Neural progenitor cell (in vitro differentiated cells): Measurements from ENCODE around the gene CXCR3. TPM values are rescaled to one million over a fixed set of nuclear protein-coding genes. Genes with fewer than 3 reads are reported as not detected.

Experiments
- DNase-seq: peaks from one replicate; pipeline ENCODE4 v3.0.0-alpha.2; 2016; ENCODE audit warnings: low spot score
- H2AFZ ChIP-seq: fragments of 200-600 bp; sonication (generic); replicated peaks from 2 replicates; pipeline ENCODE4 v1.6.1; 2016; ENCODE audit warnings: antibody characterized with exemption
- H3F3A ChIP-seq: fragments of 200-600 bp; sonication (generic); 2 replicates; pipeline ENCODE4 v1.6.1; 2016; ENCODE audit warnings: antibody characterized with exemption, low read depth
- H3K27ac ChIP-seq: fragments of 200-600 bp; sonication (generic); 2 replicates; pipeline ENCODE4 v1.5.1; 2016; ENCODE audit warnings: mild to moderate bottlenecking
- H3K27me3 ChIP-seq: fragments of 200-600 bp; sonication (generic); 2 replicates; pipeline ENCODE4 v1.6.1; 2016; ENCODE audit warnings: mild to moderate bottlenecking, moderate library complexity
- H3K36me3 ChIP-seq: fragments of 200-600 bp; sonication (generic); 2 replicates; pipeline ENCODE4 v1.5.1; 2016
- H3K4me1 ChIP-seq: fragments of 200-600 bp; sonication (generic); 2 replicates; pipeline ENCODE4 v1.6.1; 2016; ENCODE audit warnings: mixed run types
- H3K4me2 ChIP-seq: fragments of 200-600 bp; sonication (generic); 2 replicates; pipeline ENCODE4 v1.6.1; 2016
- H3K4me3 ChIP-seq: fragments of 200-600 bp; sonication (generic); 2 replicates; pipeline ENCODE4 v1.5.1; 2016
- H3K79me2 ChIP-seq: fragments of 200-600 bp; sonication (generic); 2 replicates; pipeline ENCODE4 v1.6.1; 2016; ENCODE audit warnings: low read depth
- H3K9ac ChIP-seq: fragments of 200-600 bp; sonication (generic); 2 replicates; pipeline ENCODE4 v1.6.1; 2016
- H3K9me3 ChIP-seq: fragments of 200-600 bp; sonication (generic); 2 replicates; pipeline ENCODE4 v1.5.1; 2016; ENCODE audit warnings: low read depth
- H4K20me1 ChIP-seq: fragments of 200-600 bp; sonication (generic); 2 replicates; pipeline ENCODE4 v1.6.1; 2016; ENCODE audit warnings: low read depth
- H3K27ac Mint-ChIP-seq: 3 replicates; pipeline ENCODE4 v1.8.0; 2021; ENCODE audit warnings: mixed read lengths
- H3K27me3 Mint-ChIP-seq: 2 replicates; pipeline ENCODE4 v1.8.0; 2022; ENCODE audit warnings: low read depth, mild to moderate bottlenecking, inconsistent platforms, moderate library complexity, mixed read lengths; ENCODE audit not compliant: insufficient read depth
- H3K36me3 Mint-ChIP-seq: 3 replicates; pipeline ENCODE4 v1.8.0; 2021; ENCODE audit warnings: mixed read lengths
- H3K4me1 Mint-ChIP-seq: 3 replicates; pipeline ENCODE4 v1.8.0; 2021; ENCODE audit warnings: mixed read lengths
- H3K4me3 Mint-ChIP-seq: 3 replicates; pipeline ENCODE4 v1.8.0; 2021; ENCODE audit warnings: mild to moderate bottlenecking, moderate library complexity, mixed read lengths
- H3K9me3 Mint-ChIP-seq: 3 replicates; pipeline ENCODE4 v1.8.0; 2020; ENCODE audit warnings: mixed read lengths
- EZH2 ChIP-seq: fragments of 200-600 bp; sonication (generic); IDR thresholded peaks from 2 replicates; pipeline ENCODE4 v1.6.1; 2017; ENCODE audit warnings: antibody characterized with exemption, mild to moderate bottlenecking, moderate library complexity
- EZH2phosphoT487 ChIP-seq: fragments of 200-600 bp; sonication (generic); IDR thresholded peaks from 2 replicates; pipeline ENCODE4 v1.6.1; 2017; ENCODE audit warnings: antibody characterized with exemption
- total RNA-seq: library from RNA; depleted of rRNA; stranded (reverse); fragments of >200 nt; gene quantifications from 2 replicates; pipeline ENCODE4 v1.2.3, GENCODE V29; 2015; ENCODE audit warnings: low replicate concordance
- TF ChIP-seq, protein P1 (sequence below): fragments of 200-600 bp; sonication (generic); IDR thresholded peaks from 2 replicates; pipeline ENCODE4 v1.5.1; 2017; ENCODE audit warnings: antibody characterized with exemption, mild to moderate bottlenecking

CXCR3 gene
- total RNA-seq, 1 donor from 2014 or later: not detected

DNA sequence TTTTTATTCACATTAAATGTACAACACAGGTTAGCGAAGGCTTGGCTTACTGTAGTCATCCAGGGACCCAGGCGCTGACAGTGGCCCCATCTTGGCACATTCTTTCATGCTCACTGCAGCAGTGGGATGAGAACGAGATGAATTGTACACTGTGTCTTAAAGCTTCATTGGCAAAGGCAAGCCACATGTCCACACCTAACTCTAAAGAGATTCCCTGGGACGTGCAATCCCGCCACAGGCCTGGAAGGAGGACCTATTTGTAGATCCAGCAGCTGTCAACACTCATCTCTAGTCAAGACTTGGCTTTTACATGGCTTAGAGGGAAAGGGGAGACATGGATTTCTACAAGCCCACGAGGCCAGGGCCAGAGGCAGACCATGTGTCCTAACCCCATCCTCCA, 16.1 kb upstream of the CXCR3 start:
- TF ChIP-seq, protein P1, sequence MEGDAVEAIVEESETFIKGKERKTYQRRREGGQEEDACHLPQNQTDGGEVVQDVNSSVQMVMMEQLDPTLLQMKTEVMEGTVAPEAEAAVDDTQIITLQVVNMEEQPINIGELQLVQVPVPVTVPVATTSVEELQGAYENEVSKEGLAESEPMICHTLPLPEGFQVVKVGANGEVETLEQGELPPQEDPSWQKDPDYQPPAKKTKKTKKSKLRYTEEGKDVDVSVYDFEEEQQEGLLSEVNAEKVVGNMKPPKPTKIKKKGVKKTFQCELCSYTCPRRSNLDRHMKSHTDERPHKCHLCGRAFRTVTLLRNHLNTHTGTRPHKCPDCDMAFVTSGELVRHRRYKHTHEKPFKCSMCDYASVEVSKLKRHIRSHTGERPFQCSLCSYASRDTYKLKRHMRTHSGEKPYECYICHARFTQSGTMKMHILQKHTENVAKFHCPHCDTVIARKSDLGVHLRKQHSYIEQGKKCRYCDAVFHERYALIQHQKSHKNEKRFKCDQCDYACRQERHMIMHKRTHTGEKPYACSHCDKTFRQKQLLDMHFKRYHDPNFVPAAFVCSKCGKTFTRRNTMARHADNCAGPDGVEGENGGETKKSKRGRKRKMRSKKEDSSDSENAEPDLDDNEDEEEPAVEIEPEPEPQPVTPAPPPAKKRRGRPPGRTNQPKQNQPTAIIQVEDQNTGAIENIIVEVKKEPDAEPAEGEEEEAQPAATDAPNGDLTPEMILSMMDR: no peak
- TF ChIP-seq EZH2 (no peak), EZH2phosphoT487 (no peak)
- Histone ChIP-seq H3K79me2 (no peaks in the 10 kb centered on the region), H3K4me3 (no peak overlapping the region), H3K27me3 (no peaks in the 10 kb centered on the region), H3K4me2 (no peak overlapping the region), H4K20me1 (no peaks in the 10 kb centered on the region), H2AFZ (no peak overlapping the region), H3K36me3 (no peaks in the 10 kb centered on the region), H3K9me3 (no peaks in the 10 kb centered on the region), H3K4me1 (no peaks in the 10 kb centered on the region), H3K27ac (no peak overlapping the region), H3F3A (no peaks in the 10 kb centered on the region), H3K9ac (no peak overlapping the region)
- DNase-seq: no peak
- Mint-ChIP-seq H3K4me1 (no peaks in the 10 kb centered on the region), H3K27me3 (peaks cover 4% of the 10 kb centered on the region), H3K36me3 (no peaks in the 10 kb centered on the region), H3K4me3 (no peak overlapping the region), H3K27ac (no peak overlapping the region), H3K9me3 (peaks cover 4% of the 10 kb centered on the region)

DNA sequence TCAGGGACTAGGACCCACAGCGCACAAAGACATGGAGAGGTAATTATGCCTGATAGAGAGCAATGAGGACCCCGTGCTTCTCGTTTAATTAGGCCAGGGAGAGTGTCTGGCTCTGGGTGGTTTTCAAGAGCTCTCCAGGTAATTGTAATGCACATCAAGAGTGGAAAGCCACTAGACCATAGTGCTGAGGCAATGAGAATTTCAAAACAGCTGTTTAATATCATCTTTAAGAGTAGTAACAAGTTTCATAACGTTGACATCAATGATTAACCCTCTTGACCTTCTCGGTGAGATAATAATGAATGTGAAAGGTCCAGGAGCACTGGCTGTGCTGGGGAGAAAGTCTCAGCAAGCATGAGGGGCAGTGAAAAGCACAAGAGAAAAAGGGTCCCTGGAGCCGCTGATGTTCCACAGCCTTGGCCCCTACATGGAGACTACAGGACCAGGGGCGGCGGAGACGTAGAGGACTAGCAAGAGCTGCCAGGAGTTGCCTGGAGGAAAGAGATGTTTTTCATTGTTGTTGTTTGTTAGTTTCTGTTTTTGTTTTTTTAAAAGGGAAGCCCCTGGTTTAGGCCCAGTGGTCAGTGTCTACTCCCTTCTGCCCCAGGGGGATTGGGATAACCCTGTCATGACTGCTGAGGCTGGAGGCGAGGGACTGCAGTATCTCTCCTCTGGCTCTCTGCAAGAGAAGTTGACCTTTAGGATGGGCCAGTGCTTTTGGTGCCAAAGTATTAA, 14.8 kb upstream of the CXCR3 start:
- no peaks in the 10 kb centered on the region for H3K27me3 ChIP-seq
- no peak overlapping the region for H3K27ac ChIP-seq
- H3K9me3 Mint-ChIP-seq: peaks cover 4% of the 10 kb centered on the region
- no peaks in the 10 kb centered on the region for H3K9me3 ChIP-seq
- H3K4me3 ChIP-seq: no peak overlapping the region
- no peak overlapping the region for H2AFZ ChIP-seq
- no peaks in the 10 kb centered on the region for H3K4me1 Mint-ChIP-seq
- H3K9ac ChIP-seq: no peak overlapping the region
- H3K27ac Mint-ChIP-seq: no peak overlapping the region
- TF ChIP-seq, protein P1: no peak
- TF ChIP-seq EZH2 (no peak), EZH2phosphoT487 (no peak)
- H3K36me3 ChIP-seq: no peaks in the 10 kb centered on the region
- H3K4me1 ChIP-seq: no peaks in the 10 kb centered on the region
- no peaks in the 10 kb centered on the region for H3F3A ChIP-seq
- no peaks in the 10 kb centered on the region for H3K79me2 ChIP-seq
- H4K20me1 ChIP-seq: no peaks in the 10 kb centered on the region
- no peaks in the 10 kb centered on the region for H3K36me3 Mint-ChIP-seq
- DNase-seq: no peak
- H3K4me3 Mint-ChIP-seq: no peak overlapping the region
- no peak overlapping the region for H3K4me2 ChIP-seq
- H3K27me3 Mint-ChIP-seq: peaks cover 7% of the 10 kb centered on the region

DNA sequence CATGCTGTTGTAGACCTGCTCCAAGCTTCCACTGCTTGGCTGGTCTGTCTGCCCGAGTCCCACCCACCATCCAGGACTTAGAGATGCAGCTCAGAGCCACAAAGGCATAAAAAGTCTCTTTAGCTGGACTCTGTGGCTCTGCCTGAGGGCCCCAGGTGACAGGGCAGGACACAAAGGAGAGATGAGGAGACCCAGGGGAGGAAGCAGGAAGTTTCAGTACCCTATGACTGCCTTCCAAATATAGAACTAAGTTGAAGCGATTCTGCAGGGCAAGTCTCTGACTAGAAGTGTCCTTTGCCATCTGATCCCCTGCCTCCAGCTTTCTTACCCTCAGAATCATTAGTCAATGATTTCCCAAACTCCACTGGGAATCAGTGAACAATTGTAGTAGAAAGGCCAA, 11.2 kb upstream of the CXCR3 start:
- no peak for DNase-seq
- Histone ChIP-seq H3K4me2 (no peak overlapping the region), H4K20me1 (no peaks in the 10 kb centered on the region), H3K9me3 (no peaks in the 10 kb centered on the region), H3K36me3 (no peaks in the 10 kb centered on the region), H2AFZ (no peak overlapping the region), H3K27me3 (no peaks in the 10 kb centered on the region), H3K4me3 (no peak overlapping the region), H3K27ac (no peak overlapping the region), H3K9ac (no peak overlapping the region), H3K79me2 (no peaks in the 10 kb centered on the region), H3F3A (no peaks in the 10 kb centered on the region), H3K4me1 (no peaks in the 10 kb centered on the region)
- no peak for TF ChIP-seq EZH2
- TF ChIP-seq, protein P1: no peak
- no peak for TF ChIP-seq EZH2phosphoT487
- Mint-ChIP-seq H3K4me3 (no peak overlapping the region), H3K9me3 (peaks cover 6% of the 10 kb centered on the region), H3K27ac (no peak overlapping the region), H3K4me1 (no peaks in the 10 kb centered on the region), H3K27me3 (peaks cover 7% of the 10 kb centered on the region), H3K36me3 (no peaks in the 10 kb centered on the region)
